BE2C (cell line): ENCODE data around the gene ATOH7.

Experiments
- DNase-seq: peaks from one replicate; pipeline ENCODE4 v3.0.0-alpha.2; 2020
- H3K27me3 ChIP-seq: fragments of 250-450 bp; sonication (Bioruptor Pico); 2 replicates; pipeline ENCODE4 v1.5.1; 2020; ENCODE audit warnings: mild to moderate bottlenecking
- H3K36me3 ChIP-seq: fragments of 250-450 bp; sonication (Bioruptor Pico); 2 replicates; pipeline ENCODE4 v1.5.1; 2020; ENCODE audit warnings: mild to moderate bottlenecking
- H3K4me1 ChIP-seq: fragments of 250-450 bp; sonication (Bioruptor Pico); 2 replicates; pipeline ENCODE4 v1.5.1; 2020
- H3K4me3 ChIP-seq: 2 replicates; pipeline ENCODE4 v1.5.1; 2011; ENCODE audit warnings: low read depth, low read length
- H3K9me3 ChIP-seq: fragments of 250-450 bp; sonication (Bioruptor Pico); 2 replicates; pipeline ENCODE4 v1.5.1; 2020
- TF ChIP-seq, protein P1 (sequence below): IDR thresholded peaks from 2 replicates; pipeline ENCODE4 v1.5.1; 2012; ENCODE audit warnings: mild to moderate bottlenecking, low read depth, low read length

The ATOH7 gene

DNA sequence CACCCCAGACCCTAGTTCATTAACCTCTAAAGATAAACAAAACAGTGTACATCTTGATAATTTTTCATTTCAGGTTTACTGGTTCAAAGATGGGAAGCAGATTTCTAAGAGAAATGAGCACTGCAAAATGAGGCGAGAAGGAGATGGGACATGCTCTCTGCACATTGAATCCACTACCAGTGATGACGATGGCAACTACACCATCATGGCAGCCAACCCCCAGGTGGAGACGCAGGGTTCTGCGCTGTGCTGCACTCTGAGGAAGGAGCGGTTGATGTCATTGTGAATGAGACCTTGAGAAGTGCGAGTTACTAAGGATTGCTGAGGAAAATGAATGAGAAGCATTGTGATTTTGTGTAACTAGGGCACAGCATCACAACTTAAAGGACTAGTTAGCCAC, 37.6 kb downstream of the ATOH7 start:
- no peaks in the 10 kb centered on the region for H3K36me3 ChIP-seq
- no peaks in the 10 kb centered on the region for H3K27me3 ChIP-seq
- TF ChIP-seq, protein P1, sequence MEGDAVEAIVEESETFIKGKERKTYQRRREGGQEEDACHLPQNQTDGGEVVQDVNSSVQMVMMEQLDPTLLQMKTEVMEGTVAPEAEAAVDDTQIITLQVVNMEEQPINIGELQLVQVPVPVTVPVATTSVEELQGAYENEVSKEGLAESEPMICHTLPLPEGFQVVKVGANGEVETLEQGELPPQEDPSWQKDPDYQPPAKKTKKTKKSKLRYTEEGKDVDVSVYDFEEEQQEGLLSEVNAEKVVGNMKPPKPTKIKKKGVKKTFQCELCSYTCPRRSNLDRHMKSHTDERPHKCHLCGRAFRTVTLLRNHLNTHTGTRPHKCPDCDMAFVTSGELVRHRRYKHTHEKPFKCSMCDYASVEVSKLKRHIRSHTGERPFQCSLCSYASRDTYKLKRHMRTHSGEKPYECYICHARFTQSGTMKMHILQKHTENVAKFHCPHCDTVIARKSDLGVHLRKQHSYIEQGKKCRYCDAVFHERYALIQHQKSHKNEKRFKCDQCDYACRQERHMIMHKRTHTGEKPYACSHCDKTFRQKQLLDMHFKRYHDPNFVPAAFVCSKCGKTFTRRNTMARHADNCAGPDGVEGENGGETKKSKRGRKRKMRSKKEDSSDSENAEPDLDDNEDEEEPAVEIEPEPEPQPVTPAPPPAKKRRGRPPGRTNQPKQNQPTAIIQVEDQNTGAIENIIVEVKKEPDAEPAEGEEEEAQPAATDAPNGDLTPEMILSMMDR = no peak

DNA sequence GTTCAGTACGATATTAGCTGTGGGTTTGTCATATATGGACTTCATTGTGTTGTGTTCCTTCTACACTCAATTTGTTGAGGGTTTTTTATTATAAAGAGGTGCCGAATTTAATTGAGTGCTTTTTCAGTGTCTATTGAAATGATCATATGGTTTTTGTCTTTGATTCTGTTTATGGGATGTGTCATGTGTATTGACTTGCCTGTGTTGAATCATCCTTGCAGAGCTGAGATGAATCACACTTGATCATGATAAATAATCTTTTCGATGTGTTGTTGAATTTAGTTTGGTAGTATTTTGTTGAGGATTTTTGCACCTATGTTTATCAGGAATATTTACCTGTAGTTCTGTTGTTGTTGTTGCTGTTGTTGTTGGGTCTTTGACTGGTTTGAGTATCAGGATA, 39.8 kb downstream of the ATOH7 start:
- TF ChIP-seq, protein P1 = no peak
- H3K27me3 ChIP-seq = no peaks in the 10 kb centered on the region
- no peak overlapping the region for H3K4me3 ChIP-seq
- no peaks in the 10 kb centered on the region for H3K36me3 ChIP-seq
- H3K9me3 ChIP-seq = no peaks in the 10 kb centered on the region
- H3K4me1 ChIP-seq = no peaks in the 10 kb centered on the region
- no peak for DNase-seq

More for the DNA sequence above, 37.6 kb downstream of the ATOH7 start:
- no peaks in the 10 kb centered on the region for H3K9me3 ChIP-seq
- H3K4me1 ChIP-seq = no peaks in the 10 kb centered on the region
- DNase-seq = no peak
- no peak overlapping the region for H3K4me3 ChIP-seq

DNA sequence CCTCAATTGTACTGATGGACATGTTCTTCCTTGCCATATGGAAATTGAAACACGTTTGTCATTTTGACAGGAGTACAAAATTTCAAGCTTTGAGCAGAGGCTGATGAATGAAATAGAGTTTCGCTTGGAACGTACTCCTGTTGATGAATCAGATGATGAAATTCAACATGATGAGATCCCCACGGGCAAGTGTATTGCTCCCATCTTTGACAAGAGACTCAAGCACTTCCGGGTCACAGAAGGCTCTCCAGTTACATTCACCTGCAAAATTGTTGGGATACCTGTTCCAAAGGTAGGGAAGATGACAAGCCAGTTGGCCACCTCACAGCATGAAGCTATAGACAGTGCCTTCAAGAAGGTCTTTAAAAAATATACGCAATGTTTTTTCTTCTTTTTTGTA, 43.1 kb downstream of the ATOH7 start:
- no peaks in the 10 kb centered on the region for H3K36me3 ChIP-seq
- H3K27me3 ChIP-seq = no peaks in the 10 kb centered on the region
- H3K9me3 ChIP-seq = no peaks in the 10 kb centered on the region
- H3K4me3 ChIP-seq = no peak overlapping the region
- no peaks in the 10 kb centered on the region for H3K4me1 ChIP-seq
- DNase-seq = no peak
- TF ChIP-seq, protein P1 = no peak

DNA sequence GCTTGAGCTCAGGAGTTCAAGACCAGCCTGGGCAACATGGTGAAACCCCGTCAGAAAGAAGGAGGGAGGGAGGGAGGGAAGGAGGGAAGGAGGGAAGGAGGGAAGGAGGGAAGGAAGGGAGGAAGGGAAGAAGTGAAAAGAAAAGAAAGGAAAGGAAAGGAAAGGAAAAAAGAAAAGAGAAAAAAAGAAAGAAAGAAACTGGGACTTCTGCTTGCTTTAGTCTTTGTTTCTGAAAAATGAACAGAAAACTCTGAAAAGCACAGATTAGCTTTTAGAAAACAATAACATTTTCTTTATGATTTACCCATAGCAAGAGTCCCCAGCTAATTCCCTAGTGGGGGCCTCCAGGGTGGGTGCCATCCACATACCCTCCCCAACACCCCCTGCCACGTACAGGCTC, 46.8 kb downstream of the ATOH7 start:
- no peak for DNase-seq
- TF ChIP-seq, protein P1 = no peak
- Histone ChIP-seq H3K36me3 (no peaks in the 10 kb centered on the region), H3K4me1 (no peaks in the 10 kb centered on the region), H3K27me3 (no peaks in the 10 kb centered on the region), H3K9me3 (no peaks in the 10 kb centered on the region), H3K4me3 (no peak overlapping the region)

DNA sequence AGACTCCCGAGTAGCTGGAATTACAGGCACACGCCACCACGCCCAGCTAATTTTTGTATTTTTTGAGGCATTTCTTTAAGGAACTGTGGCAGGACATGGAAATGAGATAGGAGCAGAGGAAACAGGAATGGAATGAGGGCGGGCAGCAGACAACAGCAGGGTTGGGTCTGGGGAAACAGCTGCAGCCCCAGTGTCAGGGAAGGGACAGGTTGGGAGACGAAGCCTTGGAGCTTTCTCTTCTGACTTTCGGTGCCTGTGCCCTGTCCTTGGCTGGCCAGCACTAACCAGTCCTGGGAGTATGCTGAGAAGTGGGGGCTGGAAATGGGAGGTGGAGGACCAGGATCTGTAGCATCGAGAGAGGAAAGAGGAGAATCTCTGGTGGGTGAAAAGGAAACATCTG, 47.4 kb downstream of the ATOH7 start:
- Histone ChIP-seq H3K36me3 (no peaks in the 10 kb centered on the region), H3K4me1 (no peaks in the 10 kb centered on the region), H3K9me3 (no peaks in the 10 kb centered on the region), H3K4me3 (no peak overlapping the region), H3K27me3 (no peaks in the 10 kb centered on the region)
- DNase-seq = no peak
- TF ChIP-seq, protein P1 = no peak
